GM12801 (cell line): ENCODE results near the gene UBR3.

Experiments used
- CTCF ChIP-seq: IDR thresholded peaks from one replicate; pipeline ENCODE4 v1.5.1; 2011; ENCODE audit warnings: control low read depth; ENCODE audit not compliant: insufficient read length; ENCODE audit errors: extremely low read depth

UBR3 gene

GRCh38 chr2:170098626-170099312 is 271.5 kb downstream of the UBR3 start:
- TF ChIP-seq CTCF: no peak

- no peak for TF ChIP-seq CTCF
Observed at GRCh38 chr2:170101789-170102188, 274.5 kb downstream of the UBR3 start.

- no peak for TF ChIP-seq CTCF
Observed at GRCh38 chr2:170106102-170106840, 279.0 kb downstream of the UBR3 start.

GRCh38 chr2:170113168-170113894 is 286.1 kb downstream of the UBR3 start:
- TF ChIP-seq CTCF: no peak

- no peak for TF ChIP-seq CTCF
Observed at GRCh38 chr2:170115501-170116229, 288.4 kb downstream of the UBR3 start.

GRCh38 chr2:170118641-170119040 is 291.4 kb downstream of the UBR3 start:
- no peak for TF ChIP-seq CTCF

- no peak for TF ChIP-seq CTCF
Observed at GRCh38 chr2:170121689-170122088, 294.4 kb downstream of the UBR3 start.
